Endothelial cell of umbilical vein (primary cell): ENCODE measurements around the gene EYS.

Experiments used
- EZH2 ChIP-seq: IDR thresholded peaks from 2 replicates; pipeline ENCODE4 v1.6.1; 2012; ENCODE audit warnings: borderline replicate concordance, low read depth, mild to moderate bottlenecking, moderate library complexity, low read length, inconsistent platforms; ENCODE audit not compliant: severe bottlenecking
- TF ChIP-seq, protein P1 (sequence below), 2 donors: IDR thresholded peaks; 1 replicate in 1 of 2; 2 replicates in 1 of 2; pipeline ENCODE4 v1.5.1; 2011; ENCODE audit warnings: low read length in 2 of 2, mild to moderate bottlenecking in 2 of 2, moderate library complexity in 2 of 2, control low read depth in 1 of 2, inconsistent platforms in 1 of 2, low read depth in 1 of 2; ENCODE audit not compliant: insufficient read depth in 1 of 2; ENCODE audit errors: extremely low read depth in 1 of 2

DNA sequence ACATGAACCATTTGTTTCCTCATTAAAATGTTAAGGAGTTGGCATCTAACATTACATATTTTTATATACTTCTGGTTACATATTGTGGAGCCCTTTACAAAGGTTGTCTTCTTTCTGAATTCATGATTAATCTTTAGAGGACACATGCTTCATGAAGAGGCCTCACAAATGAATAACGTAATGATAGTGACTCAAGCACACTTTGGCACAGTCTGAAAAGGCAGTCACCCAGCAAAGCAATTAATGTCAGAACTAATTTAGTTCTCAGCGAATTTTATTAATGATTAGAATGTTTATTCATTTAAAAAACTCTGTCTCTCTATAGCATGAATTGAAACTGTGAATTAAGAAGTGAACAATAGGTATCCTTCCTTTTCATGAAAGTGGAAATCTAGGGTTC is 1217.3 kb downstream of the EYS start:
- TF ChIP-seq EZH2: no peak
- TF ChIP-seq, protein P1, sequence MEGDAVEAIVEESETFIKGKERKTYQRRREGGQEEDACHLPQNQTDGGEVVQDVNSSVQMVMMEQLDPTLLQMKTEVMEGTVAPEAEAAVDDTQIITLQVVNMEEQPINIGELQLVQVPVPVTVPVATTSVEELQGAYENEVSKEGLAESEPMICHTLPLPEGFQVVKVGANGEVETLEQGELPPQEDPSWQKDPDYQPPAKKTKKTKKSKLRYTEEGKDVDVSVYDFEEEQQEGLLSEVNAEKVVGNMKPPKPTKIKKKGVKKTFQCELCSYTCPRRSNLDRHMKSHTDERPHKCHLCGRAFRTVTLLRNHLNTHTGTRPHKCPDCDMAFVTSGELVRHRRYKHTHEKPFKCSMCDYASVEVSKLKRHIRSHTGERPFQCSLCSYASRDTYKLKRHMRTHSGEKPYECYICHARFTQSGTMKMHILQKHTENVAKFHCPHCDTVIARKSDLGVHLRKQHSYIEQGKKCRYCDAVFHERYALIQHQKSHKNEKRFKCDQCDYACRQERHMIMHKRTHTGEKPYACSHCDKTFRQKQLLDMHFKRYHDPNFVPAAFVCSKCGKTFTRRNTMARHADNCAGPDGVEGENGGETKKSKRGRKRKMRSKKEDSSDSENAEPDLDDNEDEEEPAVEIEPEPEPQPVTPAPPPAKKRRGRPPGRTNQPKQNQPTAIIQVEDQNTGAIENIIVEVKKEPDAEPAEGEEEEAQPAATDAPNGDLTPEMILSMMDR (IDR thresholded peaks at IDR 0.05; ENCODE audit: extremely low read depth in 1 of 2, insufficient read depth in 1 of 2, low read depth in 1 of 2, low read length in 2 of 2): no peak
